ENCODE results near the gene BCORL1.

GRCh38 chrX:130085551-130086446 lies 103.4 kb downstream of the BCORL1 start:
- no peak for TF ChIP-seq CTCF (IDR thresholded peaks at IDR 0.05)
- TF ChIP-seq POLR2A (IDR thresholded peaks at IDR 0.05): no peak
- TF ChIP-seq POLR2AphosphoS5 (IDR thresholded peaks at IDR 0.05): no peak
- TF ChIP-seq EP300 (IDR thresholded peaks at IDR 0.05): peak in 1 of 4 donors; percentile 10

All from upper lobe of left lung (tissue), 4 donors.